ENCODE results near the gene MAGI1. TPM values are rescaled to one million over a fixed set of nuclear protein-coding genes. Genes with fewer than 3 reads are reported as not detected.

Gene MAGI1
- total RNA-seq, 1 experiment from 2014 or later = 58.2 TPM

DNA sequence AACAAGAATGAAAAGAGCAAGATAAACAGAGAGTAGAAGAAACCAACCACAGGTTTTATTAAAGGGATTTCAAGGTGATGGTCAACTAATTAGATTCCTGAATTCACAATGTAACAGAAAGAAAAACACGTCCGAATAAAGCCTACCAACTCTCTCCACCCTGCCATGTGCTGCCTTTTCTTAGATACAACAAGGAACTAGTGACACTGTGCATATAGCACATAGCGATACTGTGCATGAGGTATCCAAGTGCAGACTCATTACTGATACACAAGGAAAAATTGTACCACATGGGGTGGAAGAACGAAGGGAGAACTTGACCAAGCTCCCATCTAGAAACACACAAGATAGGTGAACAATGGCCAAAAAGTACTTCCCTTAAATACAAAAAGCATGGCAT is 154.6 kb downstream of the MAGI1 start (continued):
- no peak for TF ChIP-seq ZNF281 (CRISPR knock-in tag; IDR thresholded peaks at IDR 0.05)

DNA sequence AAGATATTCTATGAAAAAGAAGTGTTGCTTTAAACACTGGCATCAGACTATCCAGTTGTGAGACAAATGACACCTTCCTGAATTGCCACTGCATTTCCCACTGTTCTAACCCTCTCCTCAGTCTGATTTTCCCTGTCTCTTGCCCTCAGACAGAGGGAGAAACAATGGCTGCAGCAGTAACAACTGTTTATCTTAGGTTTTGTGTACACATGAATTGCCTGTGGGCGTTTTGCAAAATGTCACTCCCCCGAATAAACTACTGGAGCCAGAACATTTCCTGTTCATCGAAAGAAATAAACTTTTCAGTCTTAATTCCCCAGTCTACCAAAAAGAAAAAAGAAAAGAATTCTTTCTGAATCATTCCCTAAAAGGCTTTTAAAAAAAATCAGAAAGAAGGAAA is 155.1 kb downstream of the MAGI1 start:
- TF ChIP-seq CREM (CRISPR knock-in tag; IDR thresholded peaks at IDR 0.05) (no peak), MAX (CRISPR knock-in tag; IDR thresholded peaks at IDR 0.05) (no peak), PRRX2 (CRISPR knock-in tag; IDR thresholded peaks at IDR 0.05) (no peak), NFE2L1 (CRISPR knock-in tag; IDR thresholded peaks at IDR 0.05) (no peak), ZNF512 (CRISPR knock-in tag; IDR thresholded peaks at IDR 0.05; ENCODE audit: borderline replicate concordance) (no peak), MYBL2 (CRISPR knock-in tag; IDR thresholded peaks at IDR 0.05) (no peak), GRHL2 (CRISPR knock-in tag; IDR thresholded peaks at IDR 0.05; ENCODE audit: insufficient replicate concordance, severe bottlenecking) (no peak)
- Mint-ChIP-seq H3K4me1 (peaks cover 45% of the 10 kb centered on the region), H3K27ac (peak overlapping the region; percentile 35), H3K27me3 (ENCODE audit: low read depth) (no peaks in the 10 kb centered on the region), H3K36me3 (no peaks in the 10 kb centered on the region), H3K9me3 (0 out of 2 replicates have a peak, but pooled peaks cover 3% of the 10 kb centered on the region), H3K4me3 (no peak overlapping the region)
- ChIA-PET CTCF (no interaction called here), POLR2A (no interaction called here)
- ATAC-seq (no peak), DNase-seq (ENCODE audit: low spot score) (no peak)

- peaks cover 52% of the 10 kb centered on the region for H3K4me1 Mint-ChIP-seq
- H3K9me3 Mint-ChIP-seq = no peaks in the 10 kb centered on the region
- peak overlapping the region; percentile 1 for H3K27ac Mint-ChIP-seq
- no peak for DNase-seq (ENCODE audit: low spot score)
- no peaks in the 10 kb centered on the region for H3K36me3 Mint-ChIP-seq
- no peaks in the 10 kb centered on the region for H3K27me3 Mint-ChIP-seq (ENCODE audit: low read depth)
- ChIA-PET POLR2A (interaction anchor here (0.6 kb wide), 1 partner anchor 310 kb away, joined by 3 read pairs; no protein-coding TSS in a partner anchor), CTCF (no interaction called here)
- H3K4me3 Mint-ChIP-seq = no peak overlapping the region
- no peak for TF ChIP-seq IRF2 (CRISPR knock-in tag; IDR thresholded peaks at IDR 0.05; ENCODE audit: borderline replicate concordance, low read depth)
- no peak for TF ChIP-seq ETV6 (CRISPR knock-in tag; IDR thresholded peaks at IDR 0.05)
- TF ChIP-seq FOXK1 (CRISPR knock-in tag; IDR thresholded peaks at IDR 0.05) = no peak
- TF ChIP-seq, protein P1, sequence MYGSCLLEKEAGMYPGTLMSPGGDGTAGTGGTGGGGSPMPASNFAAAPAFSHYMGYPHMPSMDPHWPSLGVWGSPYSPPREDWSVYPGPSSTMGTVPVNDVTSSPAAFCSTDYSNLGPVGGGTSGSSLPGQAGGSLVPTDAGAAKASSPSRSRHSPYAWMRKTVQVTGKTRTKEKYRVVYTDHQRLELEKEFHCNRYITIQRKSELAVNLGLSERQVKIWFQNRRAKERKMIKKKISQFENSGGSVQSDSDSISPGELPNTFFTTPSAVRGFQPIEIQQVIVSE (CRISPR knock-in tag; IDR thresholded peaks at IDR 0.05; ENCODE audit: borderline replicate concordance) = no peak
- TF ChIP-seq ZNF425 (CRISPR knock-in tag; conservative IDR thresholded peaks at IDR 0.05) = no peak
- TF ChIP-seq ZNF281 (CRISPR knock-in tag; IDR thresholded peaks at IDR 0.05) = no peak
- TF ChIP-seq, protein P2, sequence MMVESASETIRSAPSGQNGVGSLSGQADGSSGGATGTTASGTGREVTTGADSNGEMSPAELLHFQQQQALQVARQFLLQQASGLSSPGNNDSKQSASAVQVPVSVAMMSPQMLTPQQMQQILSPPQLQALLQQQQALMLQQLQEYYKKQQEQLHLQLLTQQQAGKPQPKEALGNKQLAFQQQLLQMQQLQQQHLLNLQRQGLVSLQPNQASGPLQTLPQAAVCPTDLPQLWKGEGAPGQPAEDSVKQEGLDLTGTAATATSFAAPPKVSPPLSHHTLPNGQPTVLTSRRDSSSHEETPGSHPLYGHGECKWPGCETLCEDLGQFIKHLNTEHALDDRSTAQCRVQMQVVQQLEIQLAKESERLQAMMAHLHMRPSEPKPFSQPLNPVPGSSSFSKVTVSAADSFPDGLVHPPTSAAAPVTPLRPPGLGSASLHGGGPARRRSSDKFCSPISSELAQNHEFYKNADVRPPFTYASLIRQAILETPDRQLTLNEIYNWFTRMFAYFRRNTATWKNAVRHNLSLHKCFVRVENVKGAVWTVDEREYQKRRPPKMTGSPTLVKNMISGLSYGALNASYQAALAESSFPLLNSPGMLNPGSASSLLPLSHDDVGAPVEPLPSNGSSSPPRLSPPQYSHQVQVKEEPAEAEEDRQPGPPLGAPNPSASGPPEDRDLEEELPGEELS (CRISPR knock-in tag; IDR thresholded peaks at IDR 0.05) = no peak
- no peak for TF ChIP-seq JAZF1 (CRISPR knock-in tag; IDR thresholded peaks at IDR 0.05)
- no peak for TF ChIP-seq SP1 (CRISPR knock-in tag; conservative IDR thresholded peaks at IDR 0.05)
- TF ChIP-seq NR1H2 (CRISPR knock-in tag; IDR thresholded peaks at IDR 0.05) = no peak
- no peak for TF ChIP-seq PRRX2 (CRISPR knock-in tag; IDR thresholded peaks at IDR 0.05)
- TF ChIP-seq ZNF512 (CRISPR knock-in tag; IDR thresholded peaks at IDR 0.05; ENCODE audit: borderline replicate concordance) = no peak
- TF ChIP-seq RELA (CRISPR knock-in tag; IDR thresholded peaks at IDR 0.05; ENCODE audit: borderline replicate concordance) = no peak
- no peak for ATAC-seq
These were observed 158.4 kb downstream of the MAGI1 start for GRCh38 chr3:65880350-65880749.

All from WTC11 (cell line).